Measurements from ENCODE around the gene DLGAP4. TPM values are rescaled to one million over a fixed set of nuclear protein-coding genes. Genes with fewer than 3 reads are reported as not detected.

DLGAP4 gene
- total and polyA plus RNA-seq, 12 donors, result 34.0 to 74.4 (median 55.6) TPM

- intact Hi-C loops (cut with DNase I), result no loop called here
Measured at GRCh38 chr20:36408219-36408618, 102.1 kb downstream of the DLGAP4 start.

GRCh38 chr20:36411861-36412454 lies 105.8 kb downstream of the DLGAP4 start:
- H3K4me1 ChIP-seq, result no peaks in the 10 kb centered on the region
- no peak overlapping the region for H3K4me3 ChIP-seq
- no peaks in the 10 kb centered on the region for H3K9me3 ChIP-seq
- ATAC-seq (no peak), DNase-seq (no peak)
- H3K27me3 ChIP-seq, result peaks cover 0 to 16% (median 6%) of the 10 kb centered on the region in 7 donors
- TF ChIP-seq CTCF (IDR thresholded peaks at IDR 0.05), result no peak
- intact Hi-C loops (cut with DNase I), result loop anchor here in 1 of 10 donors (5.0 kb wide), 1 partner anchor 150 kb away; no protein-coding TSS in a partner anchor
- 63 to 70% methylated on average over 7 of the region's 7 CpGs for WGBS, 2 donors
- H3K27ac ChIP-seq, result no peak overlapping the region
- no peaks in the 10 kb centered on the region for H3K36me3 ChIP-seq

More at GRCh38 chr20:36408219-36408618, 102.1 kb downstream of the DLGAP4 start:
- H3K4me3 ChIP-seq, result no peak overlapping the region
- ATAC-seq (no peak), DNase-seq (peak in 1 of 2 donors; percentile 19)
- H3K27me3 ChIP-seq, result peaks cover 0 to 24% (median 8%) of the 10 kb centered on the region in 7 donors
- H3K4me1 ChIP-seq, result no peaks in the 10 kb centered on the region
- peaks cover 0 to 5% (median 0%) of the 10 kb centered on the region in 11 donors for H3K9me3 ChIP-seq
- no peak overlapping the region for H3K27ac ChIP-seq
- 23 to 42% methylated on average over 10 of the region's 10 CpGs for WGBS, 2 donors
- H3K36me3 ChIP-seq, result no peaks in the 10 kb centered on the region
- no peak for TF ChIP-seq CTCF (IDR thresholded peaks at IDR 0.05)

GRCh38 chr20:36415475-36416002 lies 109.4 kb downstream of the DLGAP4 start:
- DNase-seq, result no peak
- H3K9me3 ChIP-seq, result peaks cover 0 to 5% (median 0%) of the 10 kb centered on the region in 11 donors
- no peak for TF ChIP-seq CTCF (IDR thresholded peaks at IDR 0.05)
- H3K27me3 ChIP-seq, result peaks cover 0 to 28% (median 19%) of the 10 kb centered on the region in 7 donors
- H3K4me3 ChIP-seq, result no peak overlapping the region
- no peak overlapping the region for H3K27ac ChIP-seq
- 75 to 79% methylated on average over 3 of the region's 3 CpGs for WGBS, 2 donors
- intact Hi-C loops (cut with DNase I), result no loop called here
- no peaks in the 10 kb centered on the region for H3K4me1 ChIP-seq
- ATAC-seq, result no peak
- no peaks in the 10 kb centered on the region for H3K36me3 ChIP-seq

- H3K27me3 ChIP-seq, result peaks cover 0 to 45% (median 21%) of the 10 kb centered on the region in 7 donors
- H3K9me3 ChIP-seq, result peaks cover 0 to 5% (median 0%) of the 10 kb centered on the region in 11 donors
- ATAC-seq (no peak), DNase-seq (no peak)
- intact Hi-C loops (cut with DNase I), result no loop called here
- no peaks in the 10 kb centered on the region for H3K4me1 ChIP-seq
- 66 to 74% methylated on average over 7 of the region's 7 CpGs for WGBS, 2 donors
- no peak overlapping the region for H3K4me3 ChIP-seq
- TF ChIP-seq CTCF (IDR thresholded peaks at IDR 0.05), result no peak
- H3K27ac ChIP-seq, result no peak overlapping the region
- H3K36me3 ChIP-seq, result no peaks in the 10 kb centered on the region
Measured at GRCh38 chr20:36418711-36419110, 112.6 kb downstream of the DLGAP4 start.

All from heart right ventricle (tissue), 16 donors.